Heart left ventricle (tissue), 16 donors: ENCODE results near the gene CNBP. TPM values are rescaled to one million over a fixed set of nuclear protein-coding genes. Genes with fewer than 3 reads are reported as not detected.

Experiments used
- ATAC-seq, 4 donors: fragments of 200-7000 bp; cut with Tn5 transposase; one replicate each; pipeline ENCODE4 v1.9.1; 2020 to 2022; ENCODE audit warnings: moderate library complexity in 4 of 4, mild to moderate bottlenecking in 3 of 4, moderate number of reproducible peaks in 1 of 4
- DNase-seq, 5 donors: peaks; one replicate each; pipeline ENCODE4 v3.0.0-alpha.2; 2020
- H3K27ac ChIP-seq, 12 donors: fragments of 200-600 bp; sonication (generic) in 4 of 12; one replicate each; pipeline versions ENCODE4 v1.5.0 to v1.8.0; 2016 to 2022; ENCODE audit warnings: mild to moderate bottlenecking in 2 of 12
- H3K27me3 ChIP-seq, 9 donors: fragments of 200-600 bp; sonication (generic) in 2 of 9; one replicate each; pipeline versions ENCODE4 v1.5.1 to v1.8.0; 2016 to 2022; ENCODE audit warnings: mild to moderate bottlenecking in 3 of 9
- H3K36me3 ChIP-seq, 9 donors: fragments of 200-600 bp; sonication (generic) in 2 of 9; one replicate each; pipeline versions ENCODE4 v1.5.0 to v1.8.0; 2018 to 2022; ENCODE audit warnings: mild to moderate bottlenecking in 2 of 9
- H3K4me1 ChIP-seq, 12 donors: fragments of 200-600 bp; sonication (generic) in 4 of 12; one replicate each; pipeline versions ENCODE4 v1.5.0 to v1.8.0; 2016 to 2022; ENCODE audit warnings: mild to moderate bottlenecking in 3 of 12
- H3K4me3 ChIP-seq, 12 donors: fragments of 200-600 bp; sonication (generic) in 4 of 12; one replicate each; pipeline versions ENCODE4 v1.5.0 to v1.8.0; 2017 to 2022; ENCODE audit warnings: mild to moderate bottlenecking in 9 of 12, moderate library complexity in 4 of 12
- H3K9me3 ChIP-seq, 12 donors: fragments of 200-600 bp; sonication (generic) in 4 of 12; one replicate each; pipeline versions ENCODE4 v1.5.0 to v1.8.0; 2016 to 2022; ENCODE audit warnings: mild to moderate bottlenecking in 1 of 12
- POLR2A ChIP-seq, 2 donors: fragments of 450-650 bp; IDR thresholded peaks; one replicate each; pipeline ENCODE4 v1.6.1; 2017; ENCODE audit warnings: antibody characterized with exemption in 2 of 2, mild to moderate bottlenecking in 2 of 2, moderate library complexity in 2 of 2
- WGBS, 4 donors: extraction: QIAGEN DNeasy Blood & Tissue Kit in 2 of 4; methylation state at CpG; one replicate each; pipeline versions ENCODE4 v1.1.5 to v1.1.7; 2013 to 2018; 5-methylcytosine and 5-hydroxymethylcytosine counted together
- intact Hi-C, 10 donors: fragments of 100-400 bp; cut with DNase I; formaldehyde crosslinking; loops; one replicate each; pipeline versions ENCODE4 v1.11.1 to v1.14.2; 2022
- polyA plus RNA-seq, 2 donors: library from polyadenylated mRNA; stranded (reverse); fragments of 200-250 nt; gene quantifications; one replicate each; pipeline ENCODE4 v1.2.3, GENCODE V29; 2013
- total RNA-seq, 9 donors: library from RNA; depleted of rRNA in 2 of 9; stranded (reverse); fragments of >200 nt in 2 of 9; fragmentation: NEBNext Ultra II Directional in 3 of 9; extraction: Animal tissue kit (Norgen Biotek cat#: 25700) in 3 of 9; gene quantifications; one replicate each; pipeline versions ENCODE4 v1.1.0 to v1.2.4, GENCODE V29; 2016 to 2023
- TF ChIP-seq, protein P1 (sequence below), 12 donors: fragments of 200-600 bp; sonication (generic) in 4 of 12; IDR thresholded peaks; one replicate each; pipeline versions ENCODE4 v1.5.0 to v1.8.0; 2018 to 2022; ENCODE audit warnings: antibody characterized with exemption in 12 of 12, mild to moderate bottlenecking in 5 of 12
- donor health status: ischemic (EF 13 %, LVEDD 7.1; RV severe dilation, severe dysfunction).
- donor health status: healthy with polysubstance abuse.
- donor health status: DM: no; HTN: yes; CAD: no.
- donor health status: DM: no; HTN: no; CAD: no.
- donor health status: ischemic (EF 25% LVEDD 6.9; RV normal size, moderate dysfunction).
- donor health status: ischemic (EF 25% LVEDD 5.7; RV mildly dilated, moderate dysfunction).
- donor health status: healthy.
- donor health status: DM: yes; HTN: yes; CAD: no.
- donor health status: ischemic (EF 35%, LVEDD 5.7; RV mildly dilated, moderate dysfunction).
- donor health status: nonischemic (EF 11% LVEDD 7.7; RV severe dilation, severe dysfunction).
- donor health status: DM: yes; HTN: yes; CAD: no.
- donor health status: PGD.
- donor health status: ischemic (EF 29% LVEDD 5.4; RV normal size, mild dysfunction).
- donor health status: nonischemic (EF 23%, LVEDD 6.1; RV moderate dilation, normal function).

The CNBP gene
- total and polyA plus RNA-seq, 11 donors, result 376 to 743 (median 501) TPM

DNA sequence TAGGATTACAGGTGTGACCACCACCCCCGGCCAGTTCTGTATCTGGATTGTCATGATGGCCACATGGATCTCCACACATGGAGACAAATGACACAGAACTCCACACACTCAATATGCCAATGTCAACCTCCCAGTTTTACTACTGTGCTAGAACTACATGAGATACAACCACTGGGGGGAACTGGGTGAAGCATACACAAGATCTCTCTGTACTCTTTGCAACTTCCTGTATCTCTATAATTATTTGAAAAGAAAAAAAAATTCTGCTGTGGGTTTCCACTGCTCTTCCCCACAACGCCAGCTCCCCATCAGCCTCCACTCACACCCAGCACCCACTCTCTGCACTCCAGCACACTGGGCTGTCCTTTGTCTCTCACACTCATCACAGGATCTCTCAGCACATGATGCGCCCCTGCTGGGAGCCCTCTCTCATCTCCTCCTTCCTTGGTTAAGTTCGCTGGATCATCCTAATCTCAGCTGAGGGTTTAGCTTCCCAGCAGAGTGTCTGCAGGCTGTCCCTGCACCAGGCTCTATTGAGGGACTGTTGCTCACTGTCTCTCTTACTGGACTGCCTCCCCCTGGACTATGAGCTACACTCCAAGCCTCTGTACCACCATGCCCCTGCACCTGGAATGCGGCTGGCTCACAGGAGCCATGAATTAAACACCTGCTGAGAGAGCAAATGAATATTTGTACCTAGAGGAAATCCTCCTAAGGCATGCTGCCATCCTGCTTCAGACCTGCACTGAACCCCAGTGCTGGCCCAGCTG is 51.4 kb downstream of the CNBP start:
- H3K9me3 ChIP-seq, result no peaks in the 10 kb centered on the region
- peak; percentile 25 to 66 (median 28) for ATAC-seq
- intact Hi-C loops, result no loop called here
- DNase-seq, result no peak
- 72 to 82% (median 75%) methylated on average over 5 of the region's 5 CpGs for WGBS, 4 donors
- H3K27ac ChIP-seq, result no peak overlapping the region
- no peaks in the 10 kb centered on the region for H3K27me3 ChIP-seq
- no peak overlapping the region for H3K4me3 ChIP-seq
- H3K4me1 ChIP-seq, result peaks cover 0 to 6% (median 0%) of the 10 kb centered on the region in 12 donors
- TF ChIP-seq POLR2A (IDR thresholded peaks at IDR 0.05), result no peak
- TF ChIP-seq, protein P1, sequence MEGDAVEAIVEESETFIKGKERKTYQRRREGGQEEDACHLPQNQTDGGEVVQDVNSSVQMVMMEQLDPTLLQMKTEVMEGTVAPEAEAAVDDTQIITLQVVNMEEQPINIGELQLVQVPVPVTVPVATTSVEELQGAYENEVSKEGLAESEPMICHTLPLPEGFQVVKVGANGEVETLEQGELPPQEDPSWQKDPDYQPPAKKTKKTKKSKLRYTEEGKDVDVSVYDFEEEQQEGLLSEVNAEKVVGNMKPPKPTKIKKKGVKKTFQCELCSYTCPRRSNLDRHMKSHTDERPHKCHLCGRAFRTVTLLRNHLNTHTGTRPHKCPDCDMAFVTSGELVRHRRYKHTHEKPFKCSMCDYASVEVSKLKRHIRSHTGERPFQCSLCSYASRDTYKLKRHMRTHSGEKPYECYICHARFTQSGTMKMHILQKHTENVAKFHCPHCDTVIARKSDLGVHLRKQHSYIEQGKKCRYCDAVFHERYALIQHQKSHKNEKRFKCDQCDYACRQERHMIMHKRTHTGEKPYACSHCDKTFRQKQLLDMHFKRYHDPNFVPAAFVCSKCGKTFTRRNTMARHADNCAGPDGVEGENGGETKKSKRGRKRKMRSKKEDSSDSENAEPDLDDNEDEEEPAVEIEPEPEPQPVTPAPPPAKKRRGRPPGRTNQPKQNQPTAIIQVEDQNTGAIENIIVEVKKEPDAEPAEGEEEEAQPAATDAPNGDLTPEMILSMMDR (IDR thresholded peaks at IDR 0.05), result peak in 1 of 12 donors; percentile 9
- H3K36me3 ChIP-seq, result peaks cover 0 to 100% (median 94%) of the 10 kb centered on the region in 9 donors

DNA sequence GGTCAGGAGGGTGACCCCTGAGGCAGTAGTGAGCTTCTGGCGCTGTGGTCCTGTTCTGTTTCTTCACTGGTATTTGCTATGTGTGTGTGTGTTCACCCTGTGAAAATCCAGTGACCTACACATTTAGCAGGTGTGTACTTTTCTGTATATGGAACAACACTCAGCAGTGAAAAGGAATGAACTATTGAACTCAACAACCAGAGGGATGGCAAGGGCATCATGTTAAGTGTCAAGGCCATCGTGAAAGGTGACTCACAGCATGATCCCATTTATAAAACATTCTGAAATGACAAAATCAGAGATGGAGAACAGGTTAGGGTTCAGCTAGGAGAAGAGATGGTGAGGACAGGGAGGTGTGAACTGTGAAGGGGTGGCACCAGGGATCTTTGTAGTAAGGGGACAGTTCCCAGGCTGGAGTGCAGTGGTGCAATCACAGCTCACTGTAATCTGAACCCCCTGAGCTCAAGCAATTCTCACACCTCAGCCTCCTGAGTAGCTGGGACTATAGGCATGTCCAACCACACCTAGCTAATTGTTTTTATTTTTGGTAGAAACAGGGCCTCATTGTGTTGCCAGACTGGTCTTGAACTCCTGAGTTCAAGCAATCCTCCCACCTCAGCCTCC is 52.1 kb downstream of the CNBP start:
- WGBS, 4 donors, result 77 to 86% (median 82%) methylated on average over 2 of the region's 2 CpGs
- Histone ChIP-seq H3K27ac (no peak overlapping the region), H3K27me3 (no peaks in the 10 kb centered on the region), H3K4me3 (no peak overlapping the region), H3K4me1 (peaks cover 0 to 6% (median 0%) of the 10 kb centered on the region in 12 donors), H3K36me3 (peaks cover 0 to 100% (median 90%) of the 10 kb centered on the region in 9 donors), H3K9me3 (no peaks in the 10 kb centered on the region)
- TF ChIP-seq POLR2A (IDR thresholded peaks at IDR 0.05), result no peak
- TF ChIP-seq, protein P1 (IDR thresholded peaks at IDR 0.05), result no peak
- intact Hi-C loops, result no loop called here
- ATAC-seq, result no peak
- DNase-seq, result no peak

DNA sequence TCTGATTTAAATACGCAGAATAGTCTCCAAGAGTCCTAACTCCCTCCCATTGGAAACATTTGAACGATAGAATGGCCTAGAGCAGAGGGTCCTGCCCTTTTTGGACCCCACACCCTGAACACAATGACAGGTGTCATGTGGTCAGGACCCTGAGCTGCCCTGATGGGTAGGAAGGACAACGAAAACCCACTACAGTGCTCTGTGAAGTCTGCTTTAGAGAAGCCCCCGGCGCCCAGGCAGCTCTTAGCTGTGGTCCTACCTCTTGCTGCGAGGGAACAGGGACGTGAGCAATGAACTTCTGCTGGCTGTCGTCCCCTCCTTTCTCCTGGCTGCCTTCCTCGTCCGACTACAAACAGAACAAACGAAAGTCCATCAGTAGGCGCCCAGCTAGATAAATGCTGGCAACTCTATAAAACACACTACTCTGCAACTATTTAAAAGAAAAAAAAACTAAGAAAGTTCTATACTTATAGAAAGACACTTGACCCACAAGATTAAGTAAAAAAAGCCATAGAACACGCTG is 53.3 kb downstream of the CNBP start:
- Histone ChIP-seq H3K4me1 (peaks cover 0 to 6% (median 0%) of the 10 kb centered on the region in 12 donors), H3K4me3 (no peak overlapping the region), H3K27ac (no peak overlapping the region), H3K9me3 (no peaks in the 10 kb centered on the region), H3K36me3 (peaks cover 0 to 88% (median 78%) of the 10 kb centered on the region in 9 donors), H3K27me3 (no peaks in the 10 kb centered on the region)
- WGBS, 4 donors, result 91 to 94% (median 92%) methylated on average over 13 of the region's 13 CpGs
- ATAC-seq, result no peak
- intact Hi-C loops, result no loop called here
- no peak for DNase-seq
- no peak for TF ChIP-seq POLR2A (IDR thresholded peaks at IDR 0.05)
- TF ChIP-seq, protein P1 (IDR thresholded peaks at IDR 0.05), result no peak
